Mucosa of descending colon (tissue), 3 donors: ENCODE measurements around the gene LINC01488. TPM values are rescaled to one million over a fixed set of nuclear protein-coding genes. Genes with fewer than 3 reads are reported as not detected.
A peak's percentile ranks its signal among the peaks of the same experiment; 100 is the strongest.

Source experiments
- ATAC-seq: fragments of 200-7000 bp; cut with Tn5 transposase; one replicate; pipeline ENCODE4 v1.9.1; 2020; ENCODE audit warnings: mild to moderate bottlenecking, moderate library complexity
- DNase-seq, 3 donors: peaks; one replicate each; pipeline ENCODE4 v3.0.0-alpha.2; 2020
- H3K36me3 ChIP-seq: fragments of 200-600 bp; one replicate; pipeline ENCODE4 v1.8.0; 2021; ENCODE audit warnings: low read depth, mild to moderate bottlenecking
- H3K4me1 ChIP-seq: fragments of 200-600 bp; one replicate; pipeline ENCODE4 v1.8.0; 2021; ENCODE audit warnings: low read depth, mild to moderate bottlenecking
- H3K4me3 ChIP-seq: fragments of 200-600 bp; one replicate; pipeline ENCODE4 v1.8.0; 2021; ENCODE audit warnings: mild to moderate bottlenecking
- H3K9me3 ChIP-seq: fragments of 200-600 bp; one replicate; pipeline ENCODE4 v1.8.0; 2021; ENCODE audit warnings: mild to moderate bottlenecking
- CTCF ChIP-seq: fragments of 200-600 bp; IDR thresholded peaks from one replicate; pipeline ENCODE4 v1.8.0; 2022; ENCODE audit warnings: antibody characterized with exemption, mild to moderate bottlenecking
- intact Hi-C, 2 donors: fragments of 100-400 bp; cut with DNase I in 1 of 2; cut with micrococcal nuclease in 1 of 2; formaldehyde crosslinking; loops; one replicate each; pipeline versions ENCODE4 v1.11.0 to v1.11.1; 2022; cut with DNase I, micrococcal nuclease
- total RNA-seq, 3 donors: library from RNA; stranded (reverse); fragmentation: NEBNext Ultra II Directional in 2 of 3; extraction: Animal tissue kit (Norgen Biotek cat#: 25700) in 2 of 3; gene quantifications; one replicate each; pipeline versions ENCODE4 v1.2.1 to v1.2.4, GENCODE V29; 2021 to 2023
- donor health status: DM: no; HTN: no; CAD: no; lungs with moderate emphysema.
- donor health status: DM: no; HTN: no; CAD: no.
- donor health status: DM: no; HTN: yes; CAD: no.

Gene LINC01488
- total RNA-seq, 3 donors from 2014 or later: not detected

DNA sequence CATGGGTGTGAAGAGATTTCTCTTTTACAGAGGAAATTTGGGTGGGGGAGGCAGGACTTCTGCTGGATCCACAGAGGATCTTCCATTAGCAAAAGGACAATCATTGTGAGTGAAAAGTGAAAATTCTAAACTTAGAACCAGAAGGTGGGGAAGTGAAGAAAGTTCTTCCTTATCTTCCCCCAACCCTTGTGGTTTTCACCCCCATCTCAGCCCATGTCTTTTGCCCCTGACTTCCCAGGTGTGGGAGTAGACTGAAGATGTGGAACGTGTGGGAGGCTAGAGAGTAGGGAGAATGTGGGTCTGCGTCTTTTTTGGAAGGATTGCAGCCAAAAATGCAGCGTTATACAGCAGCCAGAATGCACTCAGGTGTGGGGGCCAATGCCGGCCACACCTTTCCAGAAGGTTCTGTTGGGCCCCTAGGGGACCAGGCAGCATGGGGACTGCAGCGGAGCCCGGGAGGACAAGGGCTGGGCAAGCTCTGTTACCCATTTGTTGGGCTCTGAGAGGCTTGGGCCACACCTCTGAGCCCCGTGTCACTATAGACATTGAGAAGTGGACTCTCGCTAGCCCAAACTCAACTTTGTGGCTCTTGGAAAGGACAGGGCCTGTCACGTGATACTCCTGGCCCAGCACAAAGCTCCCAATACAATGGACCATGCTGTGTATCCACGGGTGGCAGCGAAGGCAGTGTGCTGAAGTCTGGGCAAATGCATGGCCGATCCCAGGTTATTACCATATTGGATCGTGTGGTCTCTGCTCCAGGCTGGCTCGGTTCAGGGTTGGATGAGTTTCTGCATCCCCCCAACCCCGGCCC lies 32.8 kb upstream of the LINC01488 start:
- Histone ChIP-seq H3K36me3 (no peaks in the 10 kb centered on the region), H3K9me3 (no peaks in the 10 kb centered on the region), H3K4me1 (peaks cover 3% of the 10 kb centered on the region), H3K4me3 (no peak overlapping the region)
- intact Hi-C loops: no loop called here
- TF ChIP-seq CTCF: no peak
- no peak for ATAC-seq
- peak in 1 of 3 donors; percentile 14 for DNase-seq

- Histone ChIP-seq H3K36me3 (no peaks in the 10 kb centered on the region), H3K9me3 (no peaks in the 10 kb centered on the region), H3K4me3 (no peak overlapping the region), H3K4me1 (no peaks in the 10 kb centered on the region)
- ATAC-seq (peak; percentile 28), DNase-seq (peak in 1 of 3 donors; percentile 31)
- intact Hi-C loops: no loop called here
- TF ChIP-seq CTCF: no peak
Measured at GRCh38 chr11:69449320-69450063, 32.0 kb upstream of the LINC01488 start.

- Histone ChIP-seq H3K9me3 (no peaks in the 10 kb centered on the region), H3K4me1 (no peaks in the 10 kb centered on the region), H3K4me3 (no peak overlapping the region), H3K36me3 (no peaks in the 10 kb centered on the region)
- TF ChIP-seq CTCF: no peak
- DNase-seq (peak in 1 of 3 donors; percentile 23), ATAC-seq (no peak)
- intact Hi-C loops: no loop called here
Measured at GRCh38 chr11:69450064-69450856, 31.2 kb upstream of the LINC01488 start.

DNA sequence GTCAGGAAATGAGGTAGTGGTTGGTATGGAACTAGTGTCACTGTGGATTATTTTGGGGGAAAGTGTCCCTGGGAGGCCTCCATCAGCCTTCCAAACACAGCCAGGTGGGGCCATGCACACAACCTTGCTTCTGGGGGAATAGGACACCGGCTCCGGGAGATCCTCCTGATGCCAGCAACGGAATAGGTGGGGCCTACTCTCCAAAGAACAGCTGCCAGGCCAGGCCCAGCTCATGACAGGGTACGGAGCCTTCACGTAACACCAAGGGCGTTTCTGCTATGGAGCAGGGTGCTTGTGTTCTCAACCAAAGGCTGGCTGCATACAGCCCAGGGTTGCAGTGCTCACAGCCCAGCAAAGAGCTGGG lies 30.6 kb upstream of the LINC01488 start:
- TF ChIP-seq CTCF: no peak
- H3K4me1 ChIP-seq: no peaks in the 10 kb centered on the region
- ATAC-seq (no peak), DNase-seq (no peak)
- no peaks in the 10 kb centered on the region for H3K36me3 ChIP-seq
- intact Hi-C loops: no loop called here
- H3K4me3 ChIP-seq: no peak overlapping the region
- H3K9me3 ChIP-seq: no peaks in the 10 kb centered on the region

DNA sequence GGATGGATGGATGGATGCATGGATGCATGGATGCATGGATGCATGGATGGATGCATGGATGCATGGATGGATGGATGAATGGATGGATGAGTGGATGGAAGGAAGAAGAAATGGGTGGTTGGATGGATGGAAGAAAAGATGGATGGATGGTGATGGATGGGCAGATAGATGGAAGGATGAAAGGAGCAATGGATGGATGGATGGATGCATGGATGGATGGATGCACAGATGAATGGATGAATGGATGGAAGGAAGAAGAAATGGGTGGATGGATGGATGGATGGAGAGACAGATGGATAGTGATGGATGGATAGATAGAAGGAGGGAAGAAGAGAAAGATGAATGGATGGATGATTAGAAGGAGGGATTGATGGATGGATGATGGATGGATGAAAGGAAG lies 30.2 kb upstream of the LINC01488 start:
- intact Hi-C loops: no loop called here
- DNase-seq: no peak
- no peak for ATAC-seq
- Histone ChIP-seq H3K36me3 (no peaks in the 10 kb centered on the region), H3K4me3 (no peak overlapping the region), H3K4me1 (no peaks in the 10 kb centered on the region), H3K9me3 (no peaks in the 10 kb centered on the region)
- TF ChIP-seq CTCF: no peak
